GM12878 (cell line): ENCODE results near the gene RRAGD. TPM values are rescaled to one million over a fixed set of nuclear protein-coding genes. Genes with fewer than 3 reads are reported as not detected.

ENCODE experiments used
- ATF2 ChIP-seq: IDR thresholded peaks from 2 replicates; pipeline ENCODE4 v1.6.1; 2012; ENCODE audit warnings: low read length, inconsistent platforms
- BCL11A ChIP-seq: IDR thresholded peaks from 2 replicates; pipeline ENCODE4 v1.6.1; 2011; ENCODE audit warnings: low read depth, low read length
- BHLHE40 ChIP-seq, 2 experiments: fragments of 450-650 bp in 1 of 2; IDR thresholded peaks; 2 replicates each; pipeline ENCODE4 v1.6.1; 2011 to 2017; ENCODE audit warnings: low read depth in 2 of 2, borderline replicate concordance in 1 of 2, improper control_type of control experiment in 1 of 2, low read length in 1 of 2, mild to moderate bottlenecking in 1 of 2
- CBX3 ChIP-seq: fragments of 200-600 bp; sonication (generic); IDR thresholded peaks from 2 replicates; pipeline ENCODE4 v1.6.1; 2016; ENCODE audit warnings: low read depth, borderline replicate concordance
- CHD4 ChIP-seq: fragments of 200-600 bp; sonication (generic); IDR thresholded peaks from 2 replicates; pipeline ENCODE4 v1.6.1; 2016; ENCODE audit warnings: mild to moderate bottlenecking
- ETV6 ChIP-seq, 2 experiments: fragments of 450-650 bp in 1 of 2; IDR thresholded peaks in 1 of 2; conservative IDR thresholded peaks in 1 of 2; 2 replicates each; pipeline ENCODE4 v1.6.1; 2014; ENCODE audit warnings: antibody characterized with exemption in 1 of 2, borderline replicate concordance in 1 of 2, low read depth in 1 of 2, mild to moderate bottlenecking in 1 of 2, moderate library complexity in 1 of 2
- GABPA ChIP-seq: IDR thresholded peaks from 2 replicates; pipeline ENCODE4 v1.6.1; 2014; ENCODE audit warnings: antibody characterized with exemption, low read depth, mild to moderate bottlenecking, inconsistent platforms
- JUND ChIP-seq: IDR thresholded peaks from 2 replicates; pipeline ENCODE4 v1.6.1; 2012; ENCODE audit warnings: low read depth, mild to moderate bottlenecking, low read length, improper control_type of control experiment, moderate library complexity
- MEF2A ChIP-seq: IDR thresholded peaks from 2 replicates; pipeline ENCODE4 v1.6.1; 2011; ENCODE audit warnings: low read depth, mild to moderate bottlenecking, low read length, moderate library complexity; ENCODE audit not compliant: insufficient read depth
- MEF2B ChIP-seq: fragments of 450-650 bp; IDR thresholded peaks from 2 replicates; pipeline ENCODE4 v1.6.1; 2018; ENCODE audit warnings: mild to moderate bottlenecking, moderate library complexity; ENCODE audit not compliant: partially characterized antibody, poor library complexity, severe bottlenecking
- MYB ChIP-seq: fragments of 150-350 bp; IDR thresholded peaks from 2 replicates; pipeline ENCODE4 v1.6.1; 2014; ENCODE audit warnings: mild to moderate bottlenecking, low read depth, low read length, borderline replicate concordance
- NFYB ChIP-seq: IDR thresholded peaks from 2 replicates; pipeline ENCODE4 v1.6.1; 2011; ENCODE audit warnings: low read depth, mild to moderate bottlenecking, low read length, improper control_type of control experiment, moderate library complexity; ENCODE audit not compliant: insufficient read depth
- POU2F2 ChIP-seq: IDR thresholded peaks from 3 replicates; pipeline ENCODE4 v1.6.1; 2011; ENCODE audit warnings: low read depth, mild to moderate bottlenecking, low read length, borderline replicate concordance
- PRDM15 ChIP-seq: fragments of 450-650 bp; formaldehyde crosslinking; IDR thresholded peaks from 2 replicates; pipeline ENCODE4 v1.4.0; 2020; ENCODE audit warnings: mild to moderate bottlenecking, moderate library complexity
- RAD21 ChIP-seq: IDR thresholded peaks from 2 replicates; pipeline ENCODE4 v1.6.1; 2011; ENCODE audit warnings: mild to moderate bottlenecking, low read depth, low read length, moderate library complexity; ENCODE audit not compliant: insufficient read depth
- RELA ChIP-seq: fragments of 450-650 bp; IDR thresholded peaks from 2 replicates; pipeline ENCODE4 v1.8.0; 2014; ENCODE audit warnings: borderline replicate concordance; ENCODE audit not compliant: partially characterized antibody
- RFX5 ChIP-seq: IDR thresholded peaks from 2 replicates; pipeline ENCODE4 v1.6.1; 2011; ENCODE audit warnings: low read depth, low read length, improper control_type of control experiment
- RUNX3 ChIP-seq: IDR thresholded peaks from 2 replicates; pipeline ENCODE4 v1.6.1; 2012; ENCODE audit warnings: low read length, inconsistent platforms
- SUZ12 ChIP-seq: fragments of 200-600 bp; sonication (generic); IDR thresholded peaks from one replicate; pipeline ENCODE4 v1.6.1; 2018; ENCODE audit warnings: antibody characterized with exemption, mild to moderate bottlenecking; ENCODE audit not compliant: unreplicated experiment
- ZNF384 ChIP-seq: IDR thresholded peaks from 2 replicates; pipeline ENCODE4 v1.6.1; 2012; ENCODE audit warnings: low read depth, mild to moderate bottlenecking, low read length, improper control_type of control experiment, borderline replicate concordance
- polyA plus RNA-seq, 11 experiments: library from polyadenylated mRNA; depleted of rRNA in 4 of 11; unstranded in 6 of 11; stranded (reverse) in 5 of 11; fragments of >200 nt; fragmentation: Nextera tagmentation in 4 of 11; fragmentation: Illumina TruSeq in 1 of 11; extraction: Ambion mirVana in 4 of 11; extraction: Trizol in 1 of 11; gene quantifications; 1 replicate in 1 of 11; 2 replicates in 10 of 11; pipeline versions ENCODE4 v1.2.1 to v1.2.3, GENCODE V29; 2011 to 2016; ENCODE audit warnings: inconsistent platforms in 2 of 11, missing spikeins in 2 of 11, low read depth in 1 of 11
- total RNA-seq, 4 experiments: library from RNA; depleted of rRNA in 3 of 4; stranded (reverse); fragments of >200 nt in 3 of 4; fragmentation: Illumina TruSeq in 1 of 4; extraction: Trizol in 1 of 4; gene quantifications; 2 replicates each; pipeline versions ENCODE4 v1.2.1 to v1.2.3, GENCODE V29; 2013 to 2021
- TF ChIP-seq, protein P1 (sequence below): fragments of 450-650 bp; IDR thresholded peaks from 2 replicates; pipeline ENCODE4 v1.6.1; 2017; ENCODE audit warnings: mild to moderate bottlenecking, moderate library complexity

The RRAGD gene
- total and polyA plus RNA-seq, 10 of the 15 experiments (the other 5 are each of a cell fraction or from before 2014, with no cell fraction given), result 4.6 to 17.4 (median 8.5) TPM

GRCh38 chr6:89385156-89385667, 26.9 kb downstream of the RRAGD start (continued):
- TF ChIP-seq, protein P1, sequence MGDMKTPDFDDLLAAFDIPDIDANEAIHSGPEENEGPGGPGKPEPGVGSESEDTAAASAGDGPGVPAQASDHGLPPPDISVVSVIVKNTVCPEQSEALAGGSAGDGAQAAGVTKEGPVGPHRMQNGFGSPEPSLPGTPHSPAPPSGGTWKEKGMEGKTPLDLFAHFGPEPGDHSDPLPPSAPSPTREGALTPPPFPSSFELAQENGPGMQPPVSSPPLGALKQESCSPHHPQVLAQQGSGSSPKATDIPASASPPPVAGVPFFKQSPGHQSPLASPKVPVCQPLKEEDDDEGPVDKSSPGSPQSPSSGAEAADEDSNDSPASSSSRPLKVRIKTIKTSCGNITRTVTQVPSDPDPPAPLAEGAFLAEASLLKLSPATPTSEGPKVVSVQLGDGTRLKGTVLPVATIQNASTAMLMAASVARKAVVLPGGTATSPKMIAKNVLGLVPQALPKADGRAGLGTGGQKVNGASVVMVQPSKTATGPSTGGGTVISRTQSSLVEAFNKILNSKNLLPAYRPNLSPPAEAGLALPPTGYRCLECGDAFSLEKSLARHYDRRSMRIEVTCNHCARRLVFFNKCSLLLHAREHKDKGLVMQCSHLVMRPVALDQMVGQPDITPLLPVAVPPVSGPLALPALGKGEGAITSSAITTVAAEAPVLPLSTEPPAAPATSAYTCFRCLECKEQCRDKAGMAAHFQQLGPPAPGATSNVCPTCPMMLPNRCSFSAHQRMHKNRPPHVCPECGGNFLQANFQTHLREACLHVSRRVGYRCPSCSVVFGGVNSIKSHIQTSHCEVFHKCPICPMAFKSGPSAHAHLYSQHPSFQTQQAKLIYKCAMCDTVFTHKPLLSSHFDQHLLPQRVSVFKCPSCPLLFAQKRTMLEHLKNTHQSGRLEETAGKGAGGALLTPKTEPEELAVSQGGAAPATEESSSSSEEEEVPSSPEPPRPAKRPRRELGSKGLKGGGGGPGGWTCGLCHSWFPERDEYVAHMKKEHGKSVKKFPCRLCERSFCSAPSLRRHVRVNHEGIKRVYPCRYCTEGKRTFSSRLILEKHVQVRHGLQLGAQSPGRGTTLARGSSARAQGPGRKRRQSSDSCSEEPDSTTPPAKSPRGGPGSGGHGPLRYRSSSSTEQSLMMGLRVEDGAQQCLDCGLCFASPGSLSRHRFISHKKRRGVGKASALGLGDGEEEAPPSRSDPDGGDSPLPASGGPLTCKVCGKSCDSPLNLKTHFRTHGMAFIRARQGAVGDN, result no peak
- no peak for TF ChIP-seq RAD21
- 0 out of 2 replicates have a peak, but pooled peaks have one; percentile 25 for TF ChIP-seq JUND
- TF ChIP-seq SUZ12, result no peak
- no peak for TF ChIP-seq MYB
- no peak for TF ChIP-seq RFX5
- no peak for TF ChIP-seq CHD4
- no peak for TF ChIP-seq NFYB
- peak; percentile 63 for TF ChIP-seq RUNX3
- TF ChIP-seq MEF2B, result peak; percentile 66
- TF ChIP-seq PRDM15 (CRISPR knock-in tag), result no peak
- 0 out of 4 replicates have a peak, but pooled peaks of 1 of the 2 experiments have one; percentile 24 for TF ChIP-seq BHLHE40 (IDR thresholded peaks at IDR 0.05; ENCODE audit: borderline replicate concordance in 1 of 2, low read depth in 2 of 2, low read length in 1 of 2)
- TF ChIP-seq CBX3, result no peak
- TF ChIP-seq BCL11A, result 0 out of 2 replicates have a peak, but pooled peaks have one; percentile 21
- peak; percentile 83 for TF ChIP-seq MEF2A
- no peak for TF ChIP-seq ZNF384
- 0 out of 4 replicates have a peak, but pooled peaks of 1 of the 2 experiments have one; percentile 18 for TF ChIP-seq ETV6 (conservative IDR thresholded peaks at IDR 0.05 in 1 of 2, IDR thresholded peaks at IDR 0.05 in 1 of 2; ENCODE audit: borderline replicate concordance in 1 of 2, low read depth in 1 of 2)
- TF ChIP-seq GABPA, result no peak
- TF ChIP-seq RELA, result no peak
- TF ChIP-seq POU2F2, result peak; percentile 25; the same call in 1 of the 3 replicates
- peak; percentile 61; the same call in 1 of the 2 replicates for TF ChIP-seq ATF2
